ENCODE data around the gene PKNOX1. TPM values are rescaled to one million over a fixed set of nuclear protein-coding genes. Genes with fewer than 3 reads are reported as not detected.

PKNOX1 gene
- total RNA-seq, 1 experiment from 2014 or later = 43.4 TPM

- no peak overlapping the region for H2BK5ac ChIP-seq (ENCODE audit: insufficient read length, low read length)
- no peaks in the 10 kb centered on the region for H3K27me3 ChIP-seq (ENCODE audit: insufficient read depth, low read length)
- no peak for TF ChIP-seq CTCF (conservative IDR thresholded peaks at IDR 0.05)
- no peak overlapping the region for H3K23ac ChIP-seq (ENCODE audit: insufficient read length, low read depth, low read length)
- H3K27ac Mint-ChIP-seq = peak overlapping the region; percentile 38 to 58 (median 41); a peak in 5 of 7 replicates
- no peak overlapping the region for H4K91ac ChIP-seq (ENCODE audit: insufficient read length, low read depth, low read length)
- H2BK12ac ChIP-seq (ENCODE audit: insufficient read length, low read depth, low read length) = no peak overlapping the region
- H4K5ac ChIP-seq (ENCODE audit: insufficient read length, low read depth, low read length) = no peak overlapping the region
- no peak overlapping the region for H3K4ac ChIP-seq (ENCODE audit: low read depth, low read length)
- peaks cover 3 to 4% of the 10 kb centered on the region in 2 experiments for H3K4me1 Mint-ChIP-seq
- H3K18ac ChIP-seq (ENCODE audit: insufficient read length, low read depth, low read length) = no peak overlapping the region
- H2BK20ac ChIP-seq (ENCODE audit: low read depth, low read length, poor library complexity, severe bottlenecking) = no peak overlapping the region
- no CpG with 5 or more reads among the region's 10 CpGs for WGBS (ENCODE audit: extremely low coverage, insufficient read length, low lambda C conversion rate)
- H3K4me2 ChIP-seq (ENCODE audit: insufficient read depth, insufficient read length, low read length) = no peak overlapping the region
- peaks cover 13 to 85% (median 58%) of the 10 kb centered on the region in 3 experiments; a peak in 6 of 7 replicates for H3K36me3 Mint-ChIP-seq (ENCODE audit: insufficient read depth in 1 of 3, low read depth in 3 of 3)
- H2AK5ac ChIP-seq (ENCODE audit: insufficient read length, low read length) = no peak overlapping the region
- no peak overlapping the region for H3T11ph ChIP-seq (ENCODE audit: low read length)
- no peak overlapping the region for H2BK15ac ChIP-seq (ENCODE audit: low read depth, low read length)
- no peaks in the 10 kb centered on the region for H3K79me2 ChIP-seq (ENCODE audit: insufficient read depth, low read length)
- no peak overlapping the region for H4K8ac ChIP-seq (replicated peaks; ENCODE audit: insufficient read length, low read depth, low read length)
- DNase-seq = no peak
- H3K4me3 Mint-ChIP-seq = no peak overlapping the region
- H3K9me3 ChIP-seq (ENCODE audit: control insufficient read depth, low read depth, low read length) = no peaks in the 10 kb centered on the region
- no peak overlapping the region for H3K14ac ChIP-seq (ENCODE audit: insufficient read depth, low read length)
- H3K27me3 Mint-ChIP-seq (ENCODE audit: low read depth) = no peaks in the 10 kb centered on the region
- H2AFZ ChIP-seq (ENCODE audit: low read length) = no peak overlapping the region
- H3K9me3 Mint-ChIP-seq = no peaks in the 10 kb centered on the region
- H4K20me1 ChIP-seq (ENCODE audit: control insufficient read depth, insufficient read depth, insufficient read length) = no peaks in the 10 kb centered on the region
- no peaks in the 10 kb centered on the region for H3K79me1 ChIP-seq (ENCODE audit: insufficient read depth, low read depth, low read length, poor library complexity, severe bottlenecking)
- no peak overlapping the region for H3K9ac ChIP-seq (ENCODE audit: extremely low read depth, insufficient read length, low read length)
- H3K27ac ChIP-seq (ENCODE audit: insufficient read length, low read depth, low read length) = no peak overlapping the region
- no peak overlapping the region for H2BK120ac ChIP-seq (ENCODE audit: low read depth, low read length, poor library complexity, severe bottlenecking)
- H3K4me1 ChIP-seq (ENCODE audit: insufficient read depth, low read length) = no peaks in the 10 kb centered on the region; the same call in 1 of the 2 replicates
- H3K23me2 ChIP-seq (ENCODE audit: insufficient read length, low read depth, low read length, poor library complexity, severe bottlenecking) = no peaks in the 10 kb centered on the region
- H3K56ac ChIP-seq (ENCODE audit: insufficient read length, low read depth, low read length) = no peak overlapping the region
Measured at GRCh38 chr21:43021191-43021590, 46.8 kb downstream of the PKNOX1 start.

All from H9 (cell line).